Measurements from ENCODE around the gene PLSCR1. TPM values are rescaled to one million over a fixed set of nuclear protein-coding genes. Genes with fewer than 3 reads are reported as not detected.

The PLSCR1 gene
- total and polyA plus RNA-seq, 9 of the 15 experiments (the other 6 are each of a cell fraction or from before 2014, with no cell fraction given), result 40.6 to 122 (median 69.1) TPM

DNA sequence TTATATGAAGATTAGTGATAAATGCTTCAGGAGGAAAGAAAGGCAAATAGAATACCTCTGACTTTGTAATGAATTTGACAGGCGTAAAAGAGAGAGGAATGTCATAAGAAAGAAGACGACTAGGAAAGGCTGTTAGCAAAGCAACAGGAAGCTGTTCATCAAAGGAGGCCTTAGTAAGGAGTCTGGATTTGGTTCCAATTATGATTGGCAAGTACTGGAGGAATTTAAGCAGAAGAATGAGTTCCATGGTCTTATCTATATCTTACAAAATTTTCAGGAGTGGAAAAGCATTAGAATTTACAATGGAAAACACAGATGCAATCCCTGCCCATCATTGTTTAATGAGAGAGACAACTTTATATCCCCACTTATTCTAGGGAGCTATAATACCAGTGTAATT lies 13.8 kb downstream of the PLSCR1 start:
- Histone ChIP-seq H3K79me2 (ENCODE audit: control insufficient read depth, insufficient read depth, low read length) (peaks cover 5% of the 10 kb centered on the region; the same call in 2 of the 3 replicates), H3K36me3 (ENCODE audit: control insufficient read depth, insufficient read depth, low read length) (peaks cover 64% of the 10 kb centered on the region), H3K9ac (ENCODE audit: insufficient read depth in 1 of 2, low read depth in 2 of 2, low read length in 2 of 2) (no peak overlapping the region), H4K20me1 (replicated peaks; ENCODE audit: control insufficient read depth, insufficient read depth, low read length) (no peaks in the 10 kb centered on the region), H3K9me3 (replicated peaks; ENCODE audit: control insufficient read depth, insufficient read depth, low read depth, low read length) (no peaks in the 10 kb centered on the region), H3K4me2 (ENCODE audit: insufficient read depth, low read length) (no peak overlapping the region), H2AFZ (ENCODE audit: low read depth, low read length) (no peak overlapping the region), H3K4me3 (no peak overlapping the region), H3K27me3 (ENCODE audit: control insufficient read depth in 2 of 2, insufficient read depth in 2 of 2, low read length in 2 of 2) (no peaks in the 10 kb centered on the region), H3K27ac (ENCODE audit: extremely low read depth, low read depth, low read length) (no peak overlapping the region), H3K9me1 (ENCODE audit: control insufficient read depth, insufficient read depth, low read length) (no peaks in the 10 kb centered on the region), H3K4me1 (replicated peaks in 1 of 2; ENCODE audit: control insufficient read depth in 2 of 2, insufficient read depth in 2 of 2, low read length in 2 of 2) (no peaks in the 10 kb centered on the region)
- DNase-seq (ENCODE audit: extremely low read depth in 1 of 4, low spot score in 3 of 4) (no peak), FAIRE-seq (no peak), ATAC-seq (no peak)
- POLR2A ChIA-PET, result interaction anchor here (1.1 to 1.8 kb wide), 2 partner anchors 12 to 14 kb away, joined by 4 to 5 read pairs; no protein-coding TSS in a partner anchor
- in situ Hi-C loops (cut with MboI) (no loop called here), intact Hi-C loops (cut with micrococcal nuclease) (no loop called here)
- CTCF ChIA-PET (ENCODE audit: low intra/inter-chr PET ratio), result no interaction called here
- TF ChIP-seq ZNF561 (CRISPR knock-in tag; conservative IDR thresholded peaks at IDR 0.05) (no peak), XRCC5 (IDR thresholded peaks at IDR 0.05; ENCODE audit: low read depth, low read length) (no peak), MCM2 (IDR thresholded peaks at IDR 0.05; ENCODE audit: low read depth) (no peak), ZBTB8A (IDR thresholded peaks at IDR 0.05; ENCODE audit: partially characterized antibody) (no peak), SNRNP70 (optimal IDR thresholded peaks at IDR 0.05; ENCODE audit: low read depth, low read length) (no peak), FUS (optimal IDR thresholded peaks at IDR 0.05; ENCODE audit: low read depth, low read length) (no peak), LARP7 (IDR thresholded peaks at IDR 0.05) (no peak), BRF1 (IDR thresholded peaks at IDR 0.05; ENCODE audit: borderline replicate concordance, extremely low read depth, insufficient read length) (no peak), YBX1 (IDR thresholded peaks at IDR 0.05) (no peak), TCF7L2 (IDR thresholded peaks at IDR 0.05; ENCODE audit: low read depth, low read length) (no peak), NCOA4 (IDR thresholded peaks at IDR 0.05; ENCODE audit: partially characterized antibody) (no peak), CREBBP (IDR thresholded peaks at IDR 0.05; ENCODE audit: low read depth, low read length) (no peak), TCF7 (IDR thresholded peaks at IDR 0.05; ENCODE audit: borderline replicate concordance) (no peak), SRSF9 (IDR thresholded peaks at IDR 0.05; ENCODE audit: borderline replicate concordance, low read depth, low read length) (no peak), HEY1 (CRISPR knock-in tag; IDR thresholded peaks at IDR 0.05; ENCODE audit: borderline replicate concordance) (no peak)
- TF ChIP-seq, protein P1, sequence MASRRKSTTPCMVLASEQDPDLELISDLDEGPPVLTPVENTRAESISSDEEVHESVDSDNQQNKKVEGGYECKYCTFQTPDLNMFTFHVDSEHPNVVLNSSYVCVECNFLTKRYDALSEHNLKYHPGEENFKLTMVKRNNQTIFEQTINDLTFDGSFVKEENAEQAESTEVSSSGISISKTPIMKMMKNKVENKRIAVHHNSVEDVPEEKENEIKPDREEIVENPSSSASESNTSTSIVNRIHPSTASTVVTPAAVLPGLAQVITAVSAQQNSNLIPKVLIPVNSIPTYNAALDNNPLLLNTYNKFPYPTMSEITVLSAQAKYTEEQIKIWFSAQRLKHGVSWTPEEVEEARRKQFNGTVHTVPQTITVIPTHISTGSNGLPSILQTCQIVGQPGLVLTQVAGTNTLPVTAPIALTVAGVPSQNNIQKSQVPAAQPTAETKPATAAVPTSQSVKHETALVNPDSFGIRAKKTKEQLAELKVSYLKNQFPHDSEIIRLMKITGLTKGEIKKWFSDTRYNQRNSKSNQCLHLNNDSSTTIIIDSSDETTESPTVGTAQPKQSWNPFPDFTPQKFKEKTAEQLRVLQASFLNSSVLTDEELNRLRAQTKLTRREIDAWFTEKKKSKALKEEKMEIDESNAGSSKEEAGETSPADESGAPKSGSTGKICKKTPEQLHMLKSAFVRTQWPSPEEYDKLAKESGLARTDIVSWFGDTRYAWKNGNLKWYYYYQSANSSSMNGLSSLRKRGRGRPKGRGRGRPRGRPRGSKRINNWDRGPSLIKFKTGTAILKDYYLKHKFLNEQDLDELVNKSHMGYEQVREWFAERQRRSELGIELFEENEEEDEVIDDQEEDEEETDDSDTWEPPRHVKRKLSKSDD (conservative IDR thresholded peaks at IDR 0.05; ENCODE audit: low read length), result no peak
- TF ChIP-seq, protein P2, sequence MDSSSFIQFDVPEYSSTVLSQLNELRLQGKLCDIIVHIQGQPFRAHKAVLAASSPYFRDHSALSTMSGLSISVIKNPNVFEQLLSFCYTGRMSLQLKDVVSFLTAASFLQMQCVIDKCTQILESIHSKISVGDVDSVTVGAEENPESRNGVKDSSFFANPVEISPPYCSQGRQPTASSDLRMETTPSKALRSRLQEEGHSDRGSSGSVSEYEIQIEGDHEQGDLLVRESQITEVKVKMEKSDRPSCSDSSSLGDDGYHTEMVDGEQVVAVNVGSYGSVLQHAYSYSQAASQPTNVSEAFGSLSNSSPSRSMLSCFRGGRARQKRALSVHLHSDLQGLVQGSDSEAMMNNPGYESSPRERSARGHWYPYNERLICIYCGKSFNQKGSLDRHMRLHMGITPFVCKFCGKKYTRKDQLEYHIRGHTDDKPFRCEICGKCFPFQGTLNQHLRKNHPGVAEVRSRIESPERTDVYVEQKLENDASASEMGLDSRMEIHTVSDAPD (CRISPR knock-in tag; IDR thresholded peaks at IDR 0.05), result no peak
- WGBS (ENCODE audit: insufficient coverage, low coverage, missing lambda C conversion rate), result 79% methylated on average over 2 of the region's 2 CpGs
- no TSS peak for BruUV-seq (replicated peaks)

Data from K562 (cell line).